NCI-H2081 (cell line): Measurements from ENCODE around the gene SERINC2.

ENCODE experiments used
- DNase-seq, 2 experiments: peaks; one replicate each; lab custom pipeline; 2025; lab: John Stamatoyannopoulos, UW

SERINC2 gene

DNA sequence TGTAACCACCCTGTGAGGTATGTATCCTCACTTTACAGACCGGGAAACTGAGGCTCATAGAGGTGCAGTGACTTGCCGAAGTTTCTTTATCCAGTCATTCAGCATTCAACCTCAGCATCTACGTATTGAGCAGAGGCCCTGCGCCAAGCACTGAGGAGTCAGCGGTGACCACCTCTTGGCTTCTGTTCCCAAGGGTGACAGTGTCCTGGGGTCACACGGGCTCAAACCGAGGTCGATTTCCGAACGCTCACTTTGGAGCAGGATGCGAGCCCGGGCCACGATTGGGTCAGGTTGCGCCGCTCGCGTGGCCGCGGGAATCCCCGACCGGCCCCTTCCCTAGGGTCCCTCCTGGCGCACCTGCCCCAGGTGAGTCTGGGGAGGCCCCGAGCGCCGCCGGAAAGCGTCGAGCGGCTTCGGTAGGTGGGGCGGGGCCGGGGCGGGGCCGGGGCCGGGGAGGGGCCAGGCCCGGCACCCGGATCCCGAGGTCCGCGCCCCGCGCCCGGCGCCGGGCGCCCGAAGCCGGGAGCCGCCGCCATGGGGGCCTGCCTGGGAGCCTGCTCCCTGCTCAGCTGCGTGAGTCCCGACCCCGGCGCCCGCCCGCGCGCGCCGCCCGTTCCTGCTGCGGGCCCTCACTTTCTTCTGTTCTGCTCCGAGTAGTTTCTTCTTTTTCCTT, at the start of gene SERINC2:
Gene SERINC2 (plus strand): TSS at position 482 of the 673 bp plus-strand sequence. CDS start 53 bp downstream, at position 535.
- DNase-seq, result peak; percentile 63 to 67

DNA sequence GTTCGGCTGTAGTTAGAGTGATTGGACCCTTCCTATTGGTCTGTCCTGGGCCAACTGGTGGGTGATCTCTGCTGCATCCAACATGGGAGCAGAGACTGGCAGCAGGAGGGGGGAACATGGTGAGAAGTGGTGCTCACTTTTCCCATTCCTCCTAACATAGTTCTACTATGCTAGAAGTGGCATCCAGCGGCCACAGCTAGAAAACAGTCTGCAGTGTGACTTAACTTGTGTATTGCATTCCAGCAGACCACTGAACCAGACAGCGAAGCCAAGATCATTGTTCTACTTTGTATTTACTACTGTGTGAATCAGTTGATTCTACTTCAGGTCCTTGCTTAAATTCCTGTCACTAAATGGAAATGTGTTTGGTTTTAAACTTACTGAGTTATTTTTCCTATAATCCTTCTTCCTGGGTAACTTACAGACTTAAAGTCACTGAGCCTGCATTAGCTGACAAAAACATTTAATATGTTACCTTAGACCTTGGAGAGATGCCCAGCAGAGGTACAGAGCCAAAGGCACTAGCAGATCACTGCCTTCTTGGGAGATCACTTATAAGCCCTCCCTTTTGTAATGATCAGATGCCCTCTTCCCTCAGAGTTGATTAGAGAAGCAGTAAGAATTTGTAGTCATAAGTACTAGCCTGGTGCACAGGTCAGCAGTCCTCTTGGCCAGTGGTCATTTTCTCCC, 48.3 kb upstream of the SERINC2 start:
- no peak for DNase-seq

DNA sequence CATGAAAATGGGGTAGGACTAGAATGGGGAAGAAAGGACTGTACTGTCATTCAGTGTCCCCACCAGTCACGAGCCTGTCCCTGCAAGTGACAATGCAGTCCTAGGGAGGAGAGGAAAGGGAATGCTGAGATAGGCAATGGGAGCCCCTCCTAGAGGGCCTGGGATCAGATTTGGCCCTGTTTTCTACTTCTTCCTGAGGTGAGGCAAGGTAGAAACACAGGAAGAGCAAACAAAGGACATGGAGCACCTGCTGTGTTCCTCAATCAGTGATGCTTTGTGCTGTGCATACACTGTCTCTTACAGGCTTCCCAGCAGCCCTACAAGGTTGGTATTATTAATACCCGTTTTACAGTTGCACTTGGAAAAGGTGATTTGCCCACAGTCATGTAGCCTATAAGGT, 46.2 kb upstream of the SERINC2 start:
- DNase-seq, result peak; percentile 10 to 80

DNA sequence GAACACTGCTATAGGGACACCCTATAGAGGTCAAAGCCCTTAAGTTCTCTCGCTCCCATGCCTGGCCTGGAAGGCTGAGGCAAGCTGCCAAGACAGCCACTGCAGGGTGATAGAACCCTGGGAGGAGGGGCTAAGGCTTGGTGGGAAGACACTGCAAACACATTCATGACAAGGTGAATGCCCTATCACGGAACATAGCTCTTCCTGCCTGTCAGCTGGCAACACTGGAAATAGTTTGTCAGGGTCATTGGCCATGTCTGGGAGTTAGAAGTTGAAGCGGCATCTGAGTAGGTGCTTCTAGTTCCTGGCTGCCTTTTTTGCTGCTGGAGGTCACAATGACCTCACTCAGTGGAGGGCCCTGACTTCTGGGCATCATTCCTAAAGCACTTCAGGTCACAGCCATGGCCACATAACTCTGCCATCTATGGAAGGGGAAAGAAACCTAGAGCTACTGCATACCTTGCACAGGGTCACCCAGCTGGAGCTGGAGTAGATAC, 44.4 kb upstream of the SERINC2 start:
- no peak for DNase-seq

DNA sequence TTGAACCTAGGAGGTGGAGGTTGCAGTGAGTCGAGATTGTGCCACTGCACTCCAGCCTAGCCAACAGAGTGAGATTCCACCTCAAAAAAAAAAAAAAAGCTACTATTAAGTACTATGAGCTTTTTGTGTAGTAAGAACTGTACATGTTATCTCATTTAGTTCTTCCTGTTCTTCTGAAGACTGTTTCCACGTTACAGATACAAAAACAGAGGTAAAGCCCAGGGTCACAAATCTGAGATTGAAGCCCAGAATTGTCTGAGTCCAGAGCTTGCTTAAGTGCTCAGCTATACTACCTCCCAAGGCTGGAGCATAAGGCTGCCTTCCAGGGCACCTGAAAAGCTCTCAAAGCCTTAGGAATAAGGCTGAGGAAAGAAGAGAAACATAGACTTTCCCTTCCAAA, 43.0 kb upstream of the SERINC2 start:
- DNase-seq, result no peak

DNA sequence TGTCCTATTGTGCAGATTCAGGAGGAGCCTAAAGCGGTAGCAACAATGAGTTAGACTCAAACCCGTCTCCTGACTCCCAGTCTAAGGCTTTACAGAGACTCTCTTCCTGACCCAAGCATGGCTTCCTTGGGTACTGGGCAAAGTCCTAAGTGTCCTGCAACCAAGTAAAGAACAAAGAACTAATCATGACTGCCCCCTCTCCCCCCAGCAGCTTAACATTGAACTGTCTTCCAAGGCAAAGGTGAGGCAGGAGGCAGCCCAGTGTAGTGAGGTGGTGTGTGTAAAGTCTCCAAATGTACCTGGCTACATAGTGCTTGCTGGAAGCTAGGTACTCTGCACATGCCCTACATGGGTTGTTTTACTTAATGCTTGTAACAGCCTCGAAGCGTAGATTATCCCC, 42.4 kb upstream of the SERINC2 start:
- DNase-seq, result no peak

DNA sequence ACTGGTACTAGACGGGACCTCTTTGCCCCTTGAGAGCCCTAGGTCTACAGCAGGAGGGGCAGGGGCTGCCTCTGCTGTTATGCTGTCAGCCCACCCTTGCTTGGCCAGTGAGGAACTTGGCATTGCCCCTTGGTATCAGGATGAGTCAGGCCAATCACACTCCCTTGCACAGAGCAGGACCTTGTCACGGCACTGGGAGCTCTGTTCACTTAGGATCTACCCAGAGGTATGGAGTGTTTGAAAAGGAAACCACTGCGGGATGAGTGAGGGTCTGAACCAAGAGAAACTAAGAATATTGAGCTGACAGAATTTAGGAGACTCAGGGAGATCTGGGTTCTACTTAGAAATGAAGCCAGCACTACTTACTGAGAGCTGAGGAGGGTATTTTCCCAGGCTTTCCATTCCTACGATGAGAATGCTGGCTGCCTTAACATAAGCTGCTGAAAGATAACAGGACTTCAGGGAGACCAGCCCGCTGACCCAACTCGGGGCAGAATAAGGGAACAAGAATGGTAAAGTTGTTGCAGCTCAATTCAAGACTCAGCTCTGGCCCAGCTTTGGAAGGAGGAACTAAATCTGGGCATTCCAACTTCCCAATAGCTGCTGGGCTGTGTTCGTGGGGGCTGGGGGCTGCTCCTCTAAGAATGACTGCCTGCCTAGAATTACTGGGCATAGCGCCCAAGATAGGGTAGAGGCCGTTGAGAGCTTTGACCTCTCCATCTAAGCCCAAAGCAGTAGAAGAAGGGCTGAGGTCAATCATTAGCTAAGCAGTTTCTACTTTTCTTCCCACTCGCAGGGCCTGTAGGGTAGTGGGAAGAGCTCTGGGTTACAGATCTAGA, 41.7 kb upstream of the SERINC2 start:
- no peak for DNase-seq

DNA sequence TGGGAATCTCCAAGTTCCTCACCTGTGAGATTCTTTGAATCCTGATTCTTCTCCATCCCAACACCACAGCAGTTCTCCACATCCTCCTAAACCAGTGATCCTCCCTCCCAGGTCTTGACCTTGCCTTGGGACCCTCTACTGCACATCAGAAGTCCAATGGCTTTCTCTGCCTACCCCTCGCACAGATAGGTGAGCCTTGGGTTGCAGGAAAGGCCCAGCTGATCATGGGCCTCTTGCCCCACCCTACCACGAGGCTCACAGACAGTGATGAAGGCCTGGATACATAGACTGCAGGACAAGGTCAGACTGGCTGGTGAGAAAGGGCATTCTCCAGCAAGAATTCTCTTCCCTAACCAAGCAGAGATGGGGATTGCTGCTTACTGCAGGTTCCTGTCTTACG, 41.0 kb upstream of the SERINC2 start:
- no peak for DNase-seq

DNA sequence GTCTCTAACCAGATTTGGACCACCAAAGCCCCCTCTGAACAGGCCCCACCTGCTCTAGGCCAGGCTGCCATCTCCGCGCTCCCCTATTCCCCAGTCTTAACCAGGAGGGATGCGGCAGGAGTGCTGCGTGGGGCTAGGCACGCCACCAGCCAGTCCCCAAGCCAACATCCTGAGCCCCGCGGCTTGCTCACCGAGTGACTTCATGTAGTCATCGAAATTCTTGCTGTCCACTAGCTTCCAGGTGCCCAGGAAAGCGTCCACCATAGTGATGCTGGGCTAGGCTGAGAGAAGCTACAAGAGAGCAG, 40.3 kb upstream of the SERINC2 start:
- DNase-seq, result no peak

DNA sequence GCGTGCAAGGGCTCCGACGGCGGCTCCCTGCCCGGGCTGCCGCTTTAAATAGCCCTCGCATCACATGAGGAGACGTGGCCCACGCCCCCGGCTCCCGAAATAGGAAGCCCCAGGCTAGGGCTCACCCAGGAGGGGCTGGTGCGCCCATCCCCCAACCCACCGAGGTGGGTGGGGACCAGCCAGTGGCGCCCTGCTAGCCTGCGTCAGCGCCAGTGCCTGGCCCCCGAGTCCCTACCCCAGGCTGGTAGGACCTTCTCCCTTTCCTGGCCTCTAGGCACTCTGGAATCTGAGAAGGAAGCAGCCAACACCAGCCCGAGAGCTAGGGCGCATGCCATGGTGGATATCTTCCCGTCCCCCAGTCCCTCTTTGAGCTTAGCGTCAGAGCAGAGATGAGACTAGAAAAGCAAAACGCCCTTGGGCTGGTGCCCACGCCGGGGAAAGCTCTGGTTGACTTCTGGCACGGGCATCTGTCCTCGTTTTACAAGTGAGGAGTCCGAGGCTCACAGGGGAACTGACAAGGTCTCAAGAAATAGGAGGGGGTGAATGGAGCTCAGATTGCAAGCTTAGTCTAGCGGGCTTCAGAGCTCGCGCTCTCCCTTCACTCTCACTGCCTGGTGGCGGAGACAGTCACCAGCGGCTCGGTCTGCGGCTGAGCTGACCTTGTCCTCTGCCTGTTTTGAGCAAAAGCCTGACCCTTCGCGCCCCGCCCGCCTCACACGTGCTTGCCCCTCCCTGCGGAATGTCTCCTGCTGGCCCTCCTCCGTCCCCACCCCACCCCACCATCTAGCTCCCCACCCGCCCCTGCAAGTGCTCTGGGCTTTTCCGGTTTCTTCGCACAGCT, 39.7 kb upstream of the SERINC2 start, which contains the start of gene FABP3:
Gene FABP3 (minus strand): TSS at position 21 of the 841 bp plus-strand sequence. CDS start 62 bp downstream, outside the sequence.
- DNase-seq, result no peak

DNA sequence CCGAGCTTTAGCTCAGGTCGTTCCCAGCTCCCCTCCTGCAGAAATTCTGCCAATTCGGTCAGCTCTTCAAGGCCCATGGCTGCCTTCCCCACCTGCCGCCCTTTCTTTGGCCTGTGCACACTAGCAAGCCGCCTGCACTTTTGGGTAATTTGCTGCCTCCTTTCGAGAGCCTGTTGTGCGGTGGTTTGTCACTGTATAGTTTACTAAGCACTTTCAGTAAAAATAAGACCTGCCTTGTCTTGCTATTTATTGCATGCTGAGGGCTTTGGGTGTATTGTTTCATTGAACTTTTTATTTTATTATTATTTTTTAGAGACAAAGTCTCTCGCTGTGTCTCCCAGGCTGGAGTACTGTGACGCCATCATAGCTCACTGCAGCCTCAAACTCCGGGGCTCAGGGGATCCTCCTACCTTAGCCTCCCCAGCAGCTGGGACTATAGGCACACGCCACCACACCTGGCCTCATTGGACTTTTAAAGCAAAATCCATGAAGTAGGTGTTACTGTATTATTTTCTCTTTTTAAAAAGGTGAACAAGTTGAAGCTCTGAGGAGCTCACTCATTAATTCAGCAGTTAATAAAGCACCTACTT, 39.0 kb upstream of the SERINC2 start:
- DNase-seq, result no peak

DNA sequence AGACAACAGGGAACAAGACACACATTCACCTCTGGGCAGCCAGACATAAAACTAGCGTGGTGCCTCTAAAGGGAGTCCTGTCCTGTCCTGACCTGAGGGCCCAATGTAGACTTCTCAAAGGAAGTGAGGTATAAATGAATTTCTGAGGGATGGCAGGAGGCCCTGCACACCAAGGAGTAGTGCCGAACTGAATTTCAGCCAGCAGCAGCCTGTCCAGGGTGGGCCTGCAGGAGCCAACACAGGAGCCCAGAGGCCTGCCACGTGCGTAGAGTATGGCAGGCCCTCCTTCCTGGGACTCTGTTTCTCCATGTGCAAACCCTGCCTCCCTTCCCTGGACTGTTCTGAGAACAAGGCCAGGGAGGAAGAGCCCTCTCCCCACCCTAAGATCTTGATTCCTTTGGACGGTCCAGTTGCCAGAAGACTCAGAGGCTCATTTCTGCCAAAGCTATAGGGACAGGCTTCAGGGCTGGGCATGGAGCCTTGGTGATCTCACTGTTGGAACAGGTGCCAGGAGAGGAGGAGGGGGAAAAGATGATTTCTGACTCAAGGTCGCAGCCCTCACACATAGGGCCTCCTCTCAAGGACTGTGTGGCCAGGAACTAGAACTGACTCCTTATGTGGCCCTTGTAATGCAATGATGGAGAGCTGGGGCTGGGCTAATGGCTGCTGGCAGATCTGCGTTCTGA, 38.4 kb upstream of the SERINC2 start:
- no peak for DNase-seq

DNA sequence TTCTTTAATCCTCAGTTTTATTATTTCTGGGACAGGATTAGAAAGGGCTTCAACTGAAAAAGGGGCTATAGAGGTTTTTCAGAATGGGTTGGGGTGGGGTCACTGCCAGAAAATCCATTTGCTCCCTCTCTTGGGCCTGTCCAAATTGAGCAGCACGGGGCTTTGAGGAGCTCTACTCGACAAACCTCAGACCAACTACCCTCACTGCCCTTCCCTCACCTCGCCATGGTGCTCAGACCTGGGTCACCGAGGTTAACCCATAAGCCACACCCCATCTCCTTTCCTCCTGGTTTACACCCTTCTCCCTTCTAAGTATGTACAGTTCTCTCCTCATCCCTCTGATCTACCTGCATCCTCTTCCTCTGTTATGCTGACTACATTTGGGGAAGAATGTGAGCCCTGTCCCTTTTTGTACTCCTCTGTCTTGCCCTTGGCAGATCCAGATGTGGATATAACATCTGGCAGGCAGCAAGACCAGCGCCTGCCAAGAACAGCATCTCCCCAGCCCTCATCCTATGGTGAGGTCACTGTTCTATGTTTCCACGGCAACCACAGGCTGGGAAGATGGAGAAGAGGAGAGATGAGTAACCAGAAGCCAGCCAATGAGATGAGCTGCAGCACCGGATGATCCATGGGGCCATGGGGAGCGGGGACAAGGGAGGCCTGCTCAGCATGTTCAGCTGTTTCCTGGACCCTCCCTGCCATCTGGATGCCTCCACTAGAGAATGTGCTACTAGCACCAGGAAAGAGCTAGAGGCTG, 36.5 kb upstream of the SERINC2 start:
- DNase-seq, result peak in 1 of 2 experiments; percentile 17

DNA sequence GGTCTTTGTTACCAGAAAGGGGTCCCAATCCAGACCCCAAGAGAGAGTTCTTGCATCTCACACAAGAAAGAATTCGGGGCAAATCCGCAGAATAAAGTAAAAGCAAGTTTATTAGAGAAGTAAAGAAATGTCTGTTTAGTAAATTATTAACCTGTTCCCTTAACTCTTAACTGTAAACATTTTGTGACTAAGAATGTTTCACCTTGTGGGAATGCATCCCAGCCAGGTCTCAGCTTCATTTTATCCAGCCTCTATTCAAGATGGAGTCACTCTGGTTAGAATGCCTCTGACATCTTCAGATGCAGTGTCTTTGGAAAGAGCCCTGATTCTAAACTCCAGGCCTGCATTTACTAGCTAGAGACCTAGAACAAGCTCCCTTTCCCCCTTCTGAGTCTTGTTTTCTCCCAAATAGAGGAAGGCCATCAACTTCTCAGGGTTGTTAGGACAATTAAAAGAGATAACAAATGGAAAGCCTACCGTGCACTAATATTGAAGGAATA, 35.6 kb upstream of the SERINC2 start:
- DNase-seq, result no peak

DNA sequence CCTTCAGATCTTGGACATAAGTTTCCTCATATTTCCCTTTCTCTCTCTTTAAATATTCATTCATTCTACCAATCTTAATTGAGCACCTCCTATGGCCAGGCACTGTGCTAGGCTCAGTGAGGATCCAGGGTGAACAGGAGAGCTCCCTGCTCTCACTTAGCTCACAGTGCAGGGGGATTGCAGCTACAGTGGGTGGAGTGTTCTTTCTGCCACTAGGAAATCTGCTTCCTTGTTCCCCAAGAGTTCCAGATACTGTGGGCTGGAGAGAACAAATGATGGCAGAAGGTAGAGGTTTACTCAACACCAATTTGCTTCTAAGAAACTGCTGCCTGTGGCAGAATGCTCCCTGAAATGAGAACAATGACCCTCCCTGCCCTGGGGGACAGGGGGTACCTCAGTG, 35.0 kb upstream of the SERINC2 start:
- no peak for DNase-seq

DNA sequence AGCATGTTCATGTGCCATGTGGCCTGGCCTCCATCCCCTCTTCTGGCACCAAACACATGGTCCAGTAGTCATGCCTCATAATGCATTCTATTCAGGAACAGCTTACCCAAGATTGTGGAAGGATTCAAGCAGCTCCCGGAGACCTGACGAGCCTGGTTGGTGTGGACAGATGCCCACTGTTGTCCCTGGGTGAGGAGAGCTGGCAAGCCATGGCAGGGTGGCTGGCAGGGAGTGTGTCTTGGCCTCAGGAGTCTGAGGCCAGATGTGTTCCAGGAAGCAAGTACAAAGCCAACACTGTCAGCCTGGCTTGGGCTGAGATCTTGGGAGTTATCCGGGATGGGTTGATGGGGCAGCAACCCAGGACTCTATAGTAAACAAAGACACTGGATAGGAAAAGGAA, 32.8 kb upstream of the SERINC2 start:
- no peak for DNase-seq

DNA sequence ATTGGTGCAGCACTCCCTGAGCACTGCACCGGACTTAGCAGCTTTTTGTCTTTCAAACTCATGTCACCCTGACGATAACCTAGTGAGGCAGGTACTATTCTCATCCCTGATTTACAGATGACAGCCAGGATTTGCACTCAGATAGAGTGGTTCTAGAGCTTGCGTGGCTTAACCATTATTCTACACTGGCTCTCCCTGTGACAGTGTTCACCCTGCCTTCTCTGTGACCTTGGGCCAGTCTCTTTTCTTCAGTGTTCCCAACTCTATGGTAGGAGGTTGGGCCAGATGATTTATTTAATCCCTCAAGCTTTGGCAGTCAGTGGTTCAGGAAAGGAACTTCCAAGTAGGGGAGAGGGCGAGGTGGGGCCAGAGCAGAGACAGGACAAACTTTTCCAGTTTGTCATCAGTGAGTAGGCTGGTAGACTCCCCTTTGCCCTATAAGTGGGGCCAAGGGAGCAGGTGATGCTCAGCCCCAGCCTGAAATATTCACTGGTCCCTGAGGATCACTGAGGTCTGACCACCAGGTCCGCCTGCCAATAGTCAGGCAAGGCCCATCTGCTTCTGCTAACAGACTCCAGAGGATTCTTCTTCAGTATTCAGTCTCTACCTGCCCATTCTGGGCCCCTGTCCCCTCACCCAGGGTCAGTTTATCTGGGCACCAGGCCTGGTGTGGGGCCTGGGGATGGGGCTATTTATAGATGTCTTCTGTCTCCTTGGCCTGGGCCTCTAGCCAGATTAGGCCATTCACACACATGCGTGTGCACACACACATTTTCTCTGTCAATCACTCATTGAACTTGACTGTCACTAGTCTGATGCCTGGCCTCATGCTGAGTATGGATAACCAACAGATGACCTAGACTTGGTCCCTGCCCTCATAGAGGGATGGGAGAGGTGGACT, 31.4 kb upstream of the SERINC2 start:
- no peak for DNase-seq

DNA sequence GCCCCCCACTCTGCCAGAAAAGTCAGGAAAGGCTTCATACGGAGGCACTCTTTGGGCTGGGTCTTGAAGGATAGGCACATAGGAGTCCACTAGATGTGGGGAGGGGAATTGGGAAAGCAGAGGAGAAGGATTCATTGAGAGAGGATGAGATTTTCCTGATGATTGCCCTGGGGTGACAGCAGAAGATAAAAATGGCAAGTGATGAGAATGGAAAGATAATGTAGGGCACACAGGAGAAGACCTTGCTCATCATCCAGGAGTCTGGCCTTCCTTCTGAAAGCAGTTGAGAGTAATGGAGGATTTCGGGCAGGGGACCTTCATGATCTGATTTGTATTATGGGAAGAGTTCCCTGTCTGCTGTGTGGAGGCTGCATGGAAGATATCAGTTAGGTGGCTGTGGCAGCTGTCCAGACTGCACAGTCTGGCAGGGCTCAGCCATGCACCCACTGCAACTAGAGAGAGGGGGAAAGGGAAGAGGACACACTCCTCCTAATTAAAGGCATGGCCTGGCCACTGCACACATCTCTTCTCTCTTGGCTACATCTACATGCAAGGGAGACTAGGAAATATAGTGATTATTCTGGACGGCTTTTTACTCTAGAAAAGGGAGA, 30.5 kb upstream of the SERINC2 start:
- DNase-seq, result no peak
